Endothelial cell of umbilical vein (primary cell): ENCODE data around the gene TMEM94. TPM values are rescaled to one million over a fixed set of nuclear protein-coding genes. Genes with fewer than 3 reads are reported as not detected.

Source experiments
- BruUV-seq: library from RNA; stranded (reverse); fragments of 400-500 nt; replicated peaks from 2 replicates; lab custom pipeline; 2021; lab: Mats Ljungman, UMichigan
- CTCF ChIA-PET: fragments of 300-600, 350-600 bp; sonication (Branson Sonifier 250); formaldehyde crosslinking; loops from one replicate; lab custom pipeline; 2021; ENCODE audit warnings: antibody characterized with exemption, inconsistent platforms; lab: Charles Lee
- POLR2A ChIA-PET: fragments of 300-600, 350-600 bp; sonication (Branson Sonifier 250); formaldehyde crosslinking; loops from one replicate; lab custom pipeline; 2021; ENCODE audit warnings: antibody characterized with exemption, inconsistent platforms; lab: Charles Lee
- DNase-seq: peaks from one replicate; pipeline ENCODE4 v3.0.0-alpha.2; 2011; ENCODE audit warnings: low read depth, low spot score
- FAIRE-seq: peaks from 2 replicates; lab custom pipeline; 2011; peaks lifted over from hg19 to GRCh38; lab: Jason Lieb, UNC
- H2AFZ ChIP-seq: 2 replicates; pipeline ENCODE4 v1.6.0; 2012; ENCODE audit warnings: low read depth, low read length, control low read depth, inconsistent platforms
- H3K27ac ChIP-seq: 2 replicates; pipeline ENCODE4 v1.5.1; 2011; ENCODE audit warnings: low read depth, mild to moderate bottlenecking, control low read depth, low read length, moderate library complexity; ENCODE audit not compliant: insufficient read depth
- H3K27me3 ChIP-seq, 2 experiments: 2 replicates each; pipeline versions ENCODE4 v1.6.0 to v1.6.1; 2011; ENCODE audit warnings: low read length in 2 of 2, mixed read lengths in 1 of 2; ENCODE audit not compliant: control insufficient read depth in 2 of 2, insufficient read depth in 2 of 2
- H3K36me3 ChIP-seq, 2 experiments: 2 replicates in 1 of 2; 3 replicates in 1 of 2; pipeline ENCODE4 v1.5.1; 2011; ENCODE audit warnings: low read length in 2 of 2, mild to moderate bottlenecking in 1 of 2, moderate library complexity in 1 of 2; ENCODE audit not compliant: control insufficient read depth in 2 of 2, insufficient read depth in 2 of 2; ENCODE audit errors: extremely low read depth in 1 of 2
- H3K4me1 ChIP-seq: 3 replicates; pipeline ENCODE4 v1.5.1; 2011; ENCODE audit warnings: mild to moderate bottlenecking, low read length; ENCODE audit not compliant: control insufficient read depth, insufficient read depth; ENCODE audit errors: extremely low read depth
- H3K4me2 ChIP-seq: 2 replicates; pipeline ENCODE4 v1.6.1; 2011; ENCODE audit warnings: low read length, control low read depth, mixed read lengths; ENCODE audit not compliant: insufficient read depth
- H3K4me3 ChIP-seq, 3 experiments: fragments of 200-600 bp in 1 of 3; sonication (generic), shearing (Covaris generic) in 1 of 3; replicated peaks in 1 of 3; 2 replicates each; pipeline ENCODE4 v1.5.1; 2011 to 2016; ENCODE audit warnings: control low read depth in 3 of 3, low read length in 3 of 3, mild to moderate bottlenecking in 2 of 3, inconsistent platforms in 1 of 3, low read depth in 1 of 3, moderate library complexity in 1 of 3; ENCODE audit not compliant: insufficient read depth in 1 of 3
- H3K79me2 ChIP-seq: 2 replicates; pipeline ENCODE4 v1.6.0; 2012; ENCODE audit warnings: low read length, inconsistent platforms; ENCODE audit not compliant: control insufficient read depth, insufficient read depth
- H3K9ac ChIP-seq: replicated peaks from 2 replicates; pipeline ENCODE3; 2011; ENCODE audit warnings: low read length, control low read depth; ENCODE audit not compliant: insufficient read depth; ENCODE audit errors: extremely low read depth
- H3K9me1 ChIP-seq: replicated peaks from 3 replicates; pipeline ENCODE4 v1.6.0; 2011; ENCODE audit warnings: mild to moderate bottlenecking, low read length; ENCODE audit not compliant: control insufficient read depth, insufficient read depth; ENCODE audit errors: extremely low read depth
- H3K9me3 ChIP-seq: replicated peaks from 2 replicates; pipeline ENCODE4 v1.5.1; 2012; ENCODE audit warnings: low read length, inconsistent platforms; ENCODE audit not compliant: control insufficient read depth, insufficient read depth
- H4K20me1 ChIP-seq: replicated peaks from 2 replicates; pipeline ENCODE3; 2011; ENCODE audit warnings: mild to moderate bottlenecking, low read length; ENCODE audit not compliant: control insufficient read depth, insufficient read depth; ENCODE audit errors: extremely low read depth
- CTCF ChIP-seq, 2 donors: IDR thresholded peaks; 1 replicate in 1 of 2; 2 replicates in 1 of 2; pipeline ENCODE4 v1.5.1; 2011; ENCODE audit warnings: low read length in 2 of 2, mild to moderate bottlenecking in 2 of 2, moderate library complexity in 2 of 2, control low read depth in 1 of 2, inconsistent platforms in 1 of 2, low read depth in 1 of 2; ENCODE audit not compliant: insufficient read depth in 1 of 2; ENCODE audit errors: extremely low read depth in 1 of 2
- MAX ChIP-seq: IDR thresholded peaks from 2 replicates; pipeline ENCODE4 v1.6.1; 2011; ENCODE audit not compliant: insufficient read depth, insufficient read length
- MYC ChIP-seq: IDR thresholded peaks from one replicate; pipeline ENCODE4 v1.6.1; 2011; ENCODE audit warnings: mild to moderate bottlenecking, low read depth, low read length
- POLR2AphosphoS5 ChIP-seq: IDR thresholded peaks from 2 replicates; pipeline ENCODE4 v1.6.1; 2012; ENCODE audit warnings: low read depth, mild to moderate bottlenecking, control low read depth, low read length, moderate library complexity; ENCODE audit not compliant: insufficient read depth
- dilution Hi-C: fragments of 300-500 bp; cut with MboI; formaldehyde crosslinking; loops from one replicate; pipeline ENCODE4 v1.15.0; 2019; ENCODE audit warnings: low sequenced_read_pairs; ENCODE audit not compliant: extremely low pct_ligation_motif_present
- intact Hi-C: fragments of 100-400 bp; cut with micrococcal nuclease; formaldehyde crosslinking; loops from one replicate; pipeline ENCODE4 v1.10.0; 2022
- polyA plus RNA-seq, 4 experiments: library from polyadenylated mRNA; depleted of rRNA in 3 of 4; stranded (reverse) in 3 of 4; unstranded in 1 of 4; fragments of >200 nt; gene quantifications; 2 replicates each; pipeline versions ENCODE4 v1.2.1 to v1.2.3, GENCODE V29; 2011 to 2012; ENCODE audit warnings: missing spikeins in 1 of 4
- total RNA-seq: library from RNA; stranded (reverse); gene quantifications from 2 replicates; pipeline ENCODE4 v1.2.3, GENCODE V29; 2021

TMEM94 gene
- total and polyA plus RNA-seq, 2 donors (not counting 3 experiments of a cell fraction or from before 2014, with no cell fraction given): 69.2 to 75.9 TPM

- Histone ChIP-seq H3K36me3 (no peaks in the 10 kb centered on the region), H3K4me2 (peak within 1 kb of the TSS; percentile 93), H3K9ac (peak within 1 kb of the TSS; percentile 83), H3K27me3 (no peaks in the 10 kb centered on the region), H2AFZ (peak within 1 kb of the TSS; percentile 99), H3K9me1 (no peaks in the 10 kb centered on the region), H3K9me3 (no peaks in the 10 kb centered on the region), H3K79me2 (peaks cover 35% of the 10 kb centered on the region), H3K4me3 (peak within 1 kb of the TSS; percentile 57 to 72 (median 70)), H4K20me1 (no peaks in the 10 kb centered on the region), H3K27ac (peak within 1 kb of the TSS; percentile 59), H3K4me1 (peaks cover 46% of the 10 kb centered on the region)
- intact Hi-C loops (loop anchor here (1.0 to 10.0 kb wide), 7 partner anchors 9 to 471 kb away; partner anchors contain the start of genes ATP5PD, KCTD2, SLC25A19 and TMEM94), dilution Hi-C loops (no loop called here)
- ChIA-PET CTCF (interaction anchor here (0.8 to 2.0 kb wide), 17 partner anchors 9 to 234 kb away, joined by 3 to 13 read pairs (median 5); partner anchors contain the start of genes LLGL2, SLC25A19 and TMEM94), POLR2A (no interaction called here)
- TF ChIP-seq CTCF (IDR thresholded peaks at IDR 0.05; ENCODE audit: extremely low read depth in 1 of 2, insufficient read depth in 1 of 2, low read depth in 1 of 2, low read length in 2 of 2): peak; percentile 100
- no peak for TF ChIP-seq POLR2AphosphoS5
- TF ChIP-seq MAX: peak; percentile 22
- no peak for TF ChIP-seq MYC
- DNase-seq: peak; percentile 92
- peak; percentile 82 for FAIRE-seq
- no TSS peak for BruUV-seq
Observed at GRCh38 chr17:75515496-75516254, 59.2 kb downstream of the TMEM94 start, which contains the start of gene CASKIN2. Gene CASKIN2, minus strand, starts transcription at chr17:75515537. Its CDS starts 1,733 bp downstream, at chr17:75513804.
